GM12801 (cell line): Measurements from ENCODE around the gene NFE2L1.

ENCODE experiments used
- TF ChIP-seq, protein P1 (sequence below): IDR thresholded peaks from one replicate; pipeline ENCODE4 v1.5.1; 2011; ENCODE audit warnings: control low read depth; ENCODE audit not compliant: insufficient read length; ENCODE audit errors: extremely low read depth

The NFE2L1 gene

DNA sequence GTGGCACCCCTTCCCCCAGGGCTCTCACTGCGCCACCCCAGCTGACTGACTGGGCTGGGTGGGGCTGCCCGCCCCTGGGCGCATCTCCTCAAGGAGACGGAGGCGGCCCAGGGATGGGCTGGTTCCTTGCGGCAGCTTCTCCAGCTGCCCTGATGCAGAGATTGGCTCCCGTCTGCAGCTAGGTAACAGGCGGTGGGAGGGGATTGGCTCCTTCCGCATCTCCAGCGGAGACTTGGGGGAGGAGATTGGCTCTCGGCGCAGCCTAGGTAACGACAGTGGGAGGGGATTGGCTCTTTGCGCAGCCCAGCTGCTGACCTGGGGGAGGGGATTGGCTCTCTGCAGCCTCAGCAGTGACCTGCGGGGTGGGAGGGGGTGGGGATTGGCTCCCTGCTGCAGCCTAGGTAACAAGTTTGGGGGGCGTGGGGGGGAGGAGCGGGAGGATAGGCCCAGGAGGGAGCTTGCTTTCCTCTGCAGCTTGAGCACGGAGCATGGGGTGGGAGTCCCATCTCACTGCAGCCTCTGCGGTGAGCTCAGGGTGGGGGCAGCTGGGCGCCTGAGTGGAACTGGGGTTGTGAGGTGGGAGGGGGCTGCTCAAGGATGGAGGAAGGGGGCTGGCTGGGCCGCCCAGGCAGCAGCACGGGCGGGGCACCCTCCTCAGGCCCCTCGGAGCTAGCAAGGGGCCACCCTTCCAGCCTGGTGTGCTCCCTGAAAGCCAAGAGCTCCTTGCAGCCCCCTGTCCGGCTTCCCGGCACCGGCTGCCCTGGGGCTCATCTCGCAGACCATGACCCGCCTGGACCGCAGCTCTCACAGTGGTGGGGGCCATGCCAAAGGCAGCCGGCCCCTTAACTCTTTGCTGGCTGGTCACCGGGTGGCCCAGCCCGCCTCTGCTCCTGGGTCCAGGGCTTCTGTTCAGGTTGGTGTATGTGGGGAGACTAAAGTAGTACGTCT, 6.4 kb downstream of the NFE2L1 start:
- TF ChIP-seq, protein P1, sequence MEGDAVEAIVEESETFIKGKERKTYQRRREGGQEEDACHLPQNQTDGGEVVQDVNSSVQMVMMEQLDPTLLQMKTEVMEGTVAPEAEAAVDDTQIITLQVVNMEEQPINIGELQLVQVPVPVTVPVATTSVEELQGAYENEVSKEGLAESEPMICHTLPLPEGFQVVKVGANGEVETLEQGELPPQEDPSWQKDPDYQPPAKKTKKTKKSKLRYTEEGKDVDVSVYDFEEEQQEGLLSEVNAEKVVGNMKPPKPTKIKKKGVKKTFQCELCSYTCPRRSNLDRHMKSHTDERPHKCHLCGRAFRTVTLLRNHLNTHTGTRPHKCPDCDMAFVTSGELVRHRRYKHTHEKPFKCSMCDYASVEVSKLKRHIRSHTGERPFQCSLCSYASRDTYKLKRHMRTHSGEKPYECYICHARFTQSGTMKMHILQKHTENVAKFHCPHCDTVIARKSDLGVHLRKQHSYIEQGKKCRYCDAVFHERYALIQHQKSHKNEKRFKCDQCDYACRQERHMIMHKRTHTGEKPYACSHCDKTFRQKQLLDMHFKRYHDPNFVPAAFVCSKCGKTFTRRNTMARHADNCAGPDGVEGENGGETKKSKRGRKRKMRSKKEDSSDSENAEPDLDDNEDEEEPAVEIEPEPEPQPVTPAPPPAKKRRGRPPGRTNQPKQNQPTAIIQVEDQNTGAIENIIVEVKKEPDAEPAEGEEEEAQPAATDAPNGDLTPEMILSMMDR: no peak

DNA sequence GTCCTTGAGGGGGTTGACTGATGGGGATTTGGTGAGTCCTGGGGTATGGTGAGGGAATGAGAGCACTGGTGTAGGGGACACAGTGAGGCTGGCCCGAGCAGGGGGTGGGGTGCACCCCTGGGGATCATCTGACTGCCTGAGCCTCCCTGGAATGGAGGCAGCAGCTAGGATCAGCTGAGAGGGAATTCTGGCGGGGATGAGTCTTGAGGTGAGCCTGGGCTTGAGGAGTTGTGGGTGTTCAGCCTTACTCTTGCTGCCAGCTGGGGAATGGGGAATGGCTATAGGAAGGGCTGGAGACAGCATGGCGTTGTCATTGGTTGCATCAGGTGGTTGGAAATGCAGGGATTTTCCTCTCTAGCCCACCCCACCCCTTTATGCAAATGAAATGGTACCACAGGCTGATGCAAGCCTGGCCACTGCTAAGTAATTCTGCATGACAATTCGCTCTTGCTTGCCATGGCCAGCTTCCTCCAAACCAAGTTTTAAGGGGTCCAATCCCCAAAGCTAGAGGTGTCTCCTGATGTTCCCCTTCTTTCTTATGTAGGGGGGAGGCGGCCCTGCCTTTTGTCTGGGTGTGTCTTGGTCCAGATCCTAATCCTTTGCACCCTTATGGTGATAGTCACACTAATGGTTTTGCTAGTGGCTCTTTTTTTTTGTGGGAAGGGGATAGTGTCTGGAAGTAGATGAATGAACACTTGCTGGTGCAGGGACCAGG, 7.5 kb downstream of the NFE2L1 start:
- TF ChIP-seq, protein P1: no peak

DNA sequence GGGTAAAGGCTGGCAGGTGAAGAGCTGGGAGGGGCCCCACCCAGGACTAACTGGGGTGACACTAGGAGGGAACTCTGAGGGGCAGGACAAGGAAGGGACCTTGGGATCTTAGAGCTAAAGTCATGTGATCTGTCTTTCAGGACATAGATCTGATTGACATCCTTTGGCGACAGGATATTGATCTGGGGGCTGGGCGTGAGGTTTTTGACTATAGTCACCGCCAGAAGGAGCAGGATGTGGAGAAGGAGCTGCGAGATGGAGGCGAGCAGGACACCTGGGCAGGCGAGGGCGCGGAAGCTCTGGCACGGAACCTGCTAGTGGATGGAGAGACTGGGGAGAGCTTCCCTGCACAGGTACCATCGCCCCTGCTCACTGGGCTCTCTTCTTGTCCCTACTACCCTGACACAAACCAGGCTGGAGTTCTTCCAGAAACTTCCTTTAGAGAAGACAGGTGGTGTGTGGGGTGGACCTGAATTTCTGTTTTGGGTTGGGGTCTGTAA, 8.1 kb downstream of the NFE2L1 start:
- TF ChIP-seq, protein P1: no peak

DNA sequence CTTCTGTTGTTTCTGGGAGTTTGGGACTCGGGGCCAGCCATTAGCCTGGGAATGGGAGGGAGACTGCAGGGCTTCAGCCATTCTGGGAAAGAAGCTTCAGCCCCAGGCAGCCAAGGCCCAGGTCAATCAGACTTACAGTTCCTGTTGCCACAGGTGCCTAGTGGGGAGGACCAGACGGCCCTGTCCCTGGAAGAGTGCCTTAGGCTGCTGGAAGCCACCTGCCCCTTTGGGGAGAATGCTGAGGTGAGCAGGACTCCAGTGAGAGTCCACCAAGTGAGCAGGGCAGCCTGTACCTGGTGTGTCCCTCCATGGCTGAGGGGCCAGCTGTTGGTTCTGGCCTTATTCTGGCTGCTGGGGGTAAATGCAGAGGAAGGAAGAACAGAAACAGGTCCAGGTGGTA, 8.7 kb downstream of the NFE2L1 start:
- TF ChIP-seq, protein P1: no peak

DNA sequence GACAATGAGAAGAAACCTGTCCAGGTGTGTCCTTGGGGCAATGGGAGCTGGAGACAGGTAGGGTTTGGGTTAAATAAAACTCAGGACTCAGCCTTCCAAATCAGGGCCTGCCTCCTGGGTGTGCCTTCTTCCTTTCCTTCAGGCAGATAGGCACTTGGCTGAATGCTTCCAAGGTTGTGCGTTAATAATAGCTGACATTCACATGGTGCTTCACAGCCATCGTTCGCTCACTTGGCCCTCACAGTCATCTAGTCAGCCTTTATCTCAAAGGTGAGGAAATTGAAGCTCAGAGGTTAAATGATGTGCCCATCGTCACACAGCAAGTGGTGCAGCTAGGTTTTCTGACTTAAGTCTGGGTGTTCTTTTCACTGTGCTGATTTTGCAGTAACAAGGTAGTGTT, 9.5 kb downstream of the NFE2L1 start:
- TF ChIP-seq, protein P1: no peak

DNA sequence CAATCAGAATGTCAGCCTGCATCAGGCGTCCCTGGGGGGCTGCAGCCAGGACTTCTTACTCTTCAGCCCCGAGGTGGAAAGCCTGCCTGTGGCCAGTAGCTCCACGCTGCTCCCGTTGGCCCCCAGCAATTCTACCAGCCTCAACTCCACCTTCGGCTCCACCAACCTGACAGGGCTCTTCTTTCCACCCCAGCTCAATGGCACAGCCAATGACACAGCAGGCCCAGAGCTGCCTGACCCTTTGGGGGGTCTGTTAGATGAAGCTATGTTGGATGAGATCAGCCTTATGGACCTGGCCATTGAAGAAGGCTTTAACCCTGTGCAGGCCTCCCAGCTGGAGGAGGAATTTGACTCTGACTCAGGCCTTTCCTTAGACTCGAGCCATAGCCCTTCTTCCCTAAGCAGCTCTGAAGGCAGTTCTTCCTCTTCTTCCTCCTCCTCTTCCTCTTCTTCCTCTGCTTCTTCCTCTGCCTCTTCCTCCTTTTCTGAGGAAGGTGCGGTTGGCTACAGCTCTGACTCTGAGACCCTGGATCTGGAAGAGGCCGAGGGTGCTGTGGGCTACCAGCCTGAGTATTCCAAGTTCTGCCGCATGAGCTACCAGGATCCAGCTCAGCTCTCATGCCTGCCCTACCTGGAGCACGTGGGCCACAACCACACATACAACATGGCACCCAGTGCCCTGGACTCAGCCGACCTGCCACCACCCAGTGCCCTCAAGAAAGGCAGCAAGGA, 10.4 kb downstream of the NFE2L1 start:
- TF ChIP-seq, protein P1: no peak
